Epithelial cell of proximal tubule (primary cell): ENCODE results near the gene EML2. TPM values are rescaled to one million over a fixed set of nuclear protein-coding genes. Genes with fewer than 3 reads are reported as not detected.

ENCODE experiments used
- DNase-seq: peaks from one replicate; pipeline ENCODE4 v3.0.0-alpha.2; 2011; ENCODE audit warnings: low read depth
- H3K4me3 ChIP-seq: 2 replicates; pipeline ENCODE4 v1.5.1; 2011; ENCODE audit warnings: low read depth, mild to moderate bottlenecking, low read length
- CTCF ChIP-seq: conservative IDR thresholded peaks from 2 replicates; pipeline ENCODE4 v1.5.1; 2012; ENCODE audit warnings: low read depth, mild to moderate bottlenecking, low read length
- total RNA-seq: library from RNA; depleted of rRNA; stranded (reverse); fragments of >200 nt; gene quantifications from 2 replicates; pipeline ENCODE4 v1.2.3, GENCODE V29; 2015

EML2 gene
- total RNA-seq, 1 donor from 2014 or later, result 33.6 TPM

- no peak for TF ChIP-seq CTCF
- no peak for DNase-seq
- no peak overlapping the region for H3K4me3 ChIP-seq
Measured at GRCh38 chr19:45663800-45664199, 24.6 kb upstream of the EML2 start.

- no peak overlapping the region for H3K4me3 ChIP-seq
- no peak for TF ChIP-seq CTCF
- no peak for DNase-seq
Measured at GRCh38 chr19:45660636-45661035, 21.4 kb upstream of the EML2 start.

GRCh38 chr19:45659096-45659729, 20.0 kb upstream of the EML2 start:
- DNase-seq, result no peak
- no peak for TF ChIP-seq CTCF
- no peak overlapping the region for H3K4me3 ChIP-seq

- H3K4me3 ChIP-seq, result no peak overlapping the region
- DNase-seq, result no peak
- TF ChIP-seq CTCF, result no peak
Measured at GRCh38 chr19:45657520-45658167, 18.4 kb upstream of the EML2 start.

- H3K4me3 ChIP-seq, result no peak overlapping the region
- DNase-seq, result no peak
- TF ChIP-seq CTCF, result no peak
Measured at GRCh38 chr19:45655073-45655472, 15.9 kb upstream of the EML2 start.

GRCh38 chr19:45653634-45654033, 14.4 kb upstream of the EML2 start:
- no peak for TF ChIP-seq CTCF
- DNase-seq, result no peak
- H3K4me3 ChIP-seq, result no peak overlapping the region

GRCh38 chr19:45650722-45651121, 11.5 kb upstream of the EML2 start:
- no peak overlapping the region for H3K4me3 ChIP-seq
- no peak for DNase-seq
- TF ChIP-seq CTCF, result no peak
